Testis (tissue), 3 donors: ENCODE results near the gene OTOP3. TPM values are rescaled to one million over a fixed set of nuclear protein-coding genes. Genes with fewer than 3 reads are reported as not detected.

Experiments used
- DNase-seq: peaks from one replicate; pipeline ENCODE4 v3.0.0-alpha.2; 2019
- H3K27ac ChIP-seq, 2 donors: fragments of 200-600 bp; sonication (generic); one replicate each; pipeline ENCODE4 v1.5.1; 2019
- H3K27me3 ChIP-seq: fragments of 200-600 bp; sonication (generic); one replicate; pipeline ENCODE4 v1.5.1; 2019
- H3K36me3 ChIP-seq: fragments of 200-600 bp; sonication (generic); one replicate; pipeline ENCODE4 v1.5.1; 2017; ENCODE audit warnings: low read depth; ENCODE audit errors: missing control alignments
- H3K4me1 ChIP-seq: fragments of 200-600 bp; sonication (generic); one replicate; pipeline ENCODE4 v1.5.1; 2019
- H3K4me3 ChIP-seq, 2 donors: fragments of 200-600 bp; sonication (generic); one replicate each; pipeline ENCODE4 v1.5.1; 2017 to 2019
- H3K9me3 ChIP-seq: fragments of 200-600 bp; sonication (generic); one replicate; pipeline ENCODE4 v1.5.1; 2017
- POLR2A ChIP-seq: fragments of 450-650 bp; IDR thresholded peaks from one replicate; pipeline ENCODE4 v1.6.1; 2017; ENCODE audit warnings: antibody characterized with exemption, mild to moderate bottlenecking, moderate library complexity
- WGBS, 2 donors: methylation state at CpG; one replicate each; pipeline ENCODE4 v1.1.5; 2018; 5-methylcytosine and 5-hydroxymethylcytosine counted together
- intact Hi-C: fragments of 100-400 bp; cut with DNase I; formaldehyde crosslinking; loops from one replicate; pipeline ENCODE4 v1.15.1; 2023; ENCODE audit warnings: low total_unique reads
- polyA plus RNA-seq: library from polyadenylated mRNA; stranded (reverse); fragments of 350-450 nt; fragmentation: Illumina TruSeq; extraction: RNeasy Lipid Tissue Mini Kit (QIAGEN cat#74804); gene quantifications from one replicate; pipeline ENCODE4 v1.2.3, GENCODE V29; 2014; ENCODE audit warnings: low read depth, low replicate concordance; ENCODE audit not compliant: insufficient read depth
- total RNA-seq, 2 donors: library from RNA; depleted of rRNA; stranded (reverse); fragments of >200 nt; gene quantifications; one replicate each; pipeline ENCODE4 v1.2.3, GENCODE V29; 2016
- TF ChIP-seq, protein P1 (sequence below), 3 experiments: fragments of 450-650 bp in 2 of 3; fragments of 200-600 bp in 1 of 3; sonication (generic) in 1 of 3; IDR thresholded peaks; one replicate each; pipeline ENCODE4 v1.5.1; 2016 to 2019; ENCODE audit warnings: antibody characterized with exemption in 3 of 3, mild to moderate bottlenecking in 2 of 3, moderate library complexity in 1 of 3

The OTOP3 gene
- total and polyA plus RNA-seq, 3 donors from 2014 or later, result 0.12 TPM; not detected in 2

DNA sequence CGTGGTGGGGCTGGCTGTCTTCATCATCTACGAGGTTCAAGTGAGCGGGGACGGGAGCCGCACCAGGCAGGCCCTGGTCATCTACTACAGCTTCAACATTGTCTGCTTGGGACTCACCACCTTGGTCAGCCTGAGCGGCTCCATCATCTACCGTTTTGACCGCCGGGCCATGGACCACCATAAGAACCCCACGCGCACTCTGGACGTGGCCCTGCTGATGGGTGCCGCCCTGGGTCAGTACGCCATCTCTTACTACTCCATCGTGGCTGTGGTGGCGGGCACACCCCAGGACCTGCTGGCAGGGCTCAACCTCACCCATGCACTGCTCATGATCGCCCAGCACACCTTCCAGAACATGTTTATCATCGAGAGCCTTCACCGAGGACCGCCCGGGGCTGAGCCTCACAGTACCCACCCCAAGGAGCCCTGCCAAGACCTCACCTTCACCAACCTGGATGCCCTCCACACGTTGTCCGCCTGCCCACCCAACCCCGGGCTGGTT lies 5.1 kb upstream of the OTOP3 start:
- no peak for TF ChIP-seq POLR2A
- TF ChIP-seq, protein P1, sequence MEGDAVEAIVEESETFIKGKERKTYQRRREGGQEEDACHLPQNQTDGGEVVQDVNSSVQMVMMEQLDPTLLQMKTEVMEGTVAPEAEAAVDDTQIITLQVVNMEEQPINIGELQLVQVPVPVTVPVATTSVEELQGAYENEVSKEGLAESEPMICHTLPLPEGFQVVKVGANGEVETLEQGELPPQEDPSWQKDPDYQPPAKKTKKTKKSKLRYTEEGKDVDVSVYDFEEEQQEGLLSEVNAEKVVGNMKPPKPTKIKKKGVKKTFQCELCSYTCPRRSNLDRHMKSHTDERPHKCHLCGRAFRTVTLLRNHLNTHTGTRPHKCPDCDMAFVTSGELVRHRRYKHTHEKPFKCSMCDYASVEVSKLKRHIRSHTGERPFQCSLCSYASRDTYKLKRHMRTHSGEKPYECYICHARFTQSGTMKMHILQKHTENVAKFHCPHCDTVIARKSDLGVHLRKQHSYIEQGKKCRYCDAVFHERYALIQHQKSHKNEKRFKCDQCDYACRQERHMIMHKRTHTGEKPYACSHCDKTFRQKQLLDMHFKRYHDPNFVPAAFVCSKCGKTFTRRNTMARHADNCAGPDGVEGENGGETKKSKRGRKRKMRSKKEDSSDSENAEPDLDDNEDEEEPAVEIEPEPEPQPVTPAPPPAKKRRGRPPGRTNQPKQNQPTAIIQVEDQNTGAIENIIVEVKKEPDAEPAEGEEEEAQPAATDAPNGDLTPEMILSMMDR (IDR thresholded peaks at IDR 0.05), result no peak
- no peaks in the 10 kb centered on the region for H3K9me3 ChIP-seq
- H3K4me3 ChIP-seq, result no peak overlapping the region
- intact Hi-C loops, result no loop called here
- H3K4me1 ChIP-seq, result no peaks in the 10 kb centered on the region
- no peaks in the 10 kb centered on the region for H3K27me3 ChIP-seq
- 92 to 96% methylated on average over 18 to 24 of the region's 24 CpGs for WGBS, 2 donors
- H3K27ac ChIP-seq, result no peak overlapping the region
- no peak for DNase-seq
- H3K36me3 ChIP-seq, result no peaks in the 10 kb centered on the region

DNA sequence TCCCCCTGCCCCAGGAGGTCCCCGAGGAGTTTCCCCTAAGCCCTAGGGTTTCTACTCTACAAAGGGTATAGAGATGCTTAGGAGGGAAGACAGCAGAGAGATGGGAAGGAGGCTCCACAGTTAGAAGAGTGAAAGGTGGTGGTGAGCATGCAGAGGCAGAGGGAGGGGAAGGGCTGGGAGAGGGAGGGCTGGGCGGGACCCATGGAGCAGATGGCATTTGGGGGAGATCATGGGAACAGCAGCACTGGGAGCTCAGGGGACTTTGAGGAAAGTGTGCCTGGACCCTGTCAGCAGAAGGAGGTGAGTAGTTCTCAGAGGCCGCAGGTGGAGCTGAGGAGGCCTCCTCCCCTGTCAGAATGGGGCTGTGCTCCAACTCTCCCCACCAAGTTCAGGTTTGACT lies 650 bp upstream of the OTOP3 start:
- 43 to 73% methylated on average over 2 to 3 of the region's 3 CpGs for WGBS, 2 donors
- no peak for TF ChIP-seq POLR2A
- TF ChIP-seq, protein P1 (IDR thresholded peaks at IDR 0.05), result no peak
- H3K4me1 ChIP-seq, result no peaks in the 10 kb centered on the region
- no peak for DNase-seq
- no peaks in the 10 kb centered on the region for H3K27me3 ChIP-seq
- no peak overlapping the region for H3K4me3 ChIP-seq
- no peaks in the 10 kb centered on the region for H3K9me3 ChIP-seq
- H3K36me3 ChIP-seq, result no peaks in the 10 kb centered on the region
- no peak overlapping the region for H3K27ac ChIP-seq
- intact Hi-C loops, result no loop called here

DNA sequence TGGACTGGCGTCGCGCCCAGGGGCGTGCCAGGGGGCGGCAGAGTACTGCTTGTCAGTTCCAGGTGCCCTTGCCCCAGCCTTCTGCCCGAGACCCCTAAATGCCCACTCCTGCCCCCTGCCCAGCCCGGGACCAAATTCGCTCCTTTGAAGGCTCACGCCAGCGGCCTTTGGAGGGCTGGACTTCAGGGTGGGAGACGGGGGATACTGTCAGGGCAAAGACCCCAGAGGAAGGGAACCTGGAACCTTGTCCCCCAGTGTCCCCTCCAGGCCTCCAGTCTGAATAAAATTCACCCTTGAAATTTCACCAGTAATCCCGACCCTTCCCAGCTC lies 737 bp downstream of the OTOP3 start:
- Histone ChIP-seq H3K9me3 (no peaks in the 10 kb centered on the region), H3K27me3 (no peaks in the 10 kb centered on the region), H3K36me3 (no peaks in the 10 kb centered on the region), H3K27ac (no peak overlapping the region), H3K4me1 (no peaks in the 10 kb centered on the region), H3K4me3 (no peak overlapping the region)
- intact Hi-C loops, result no loop called here
- 14 to 23% methylated on average over 6 to 11 of the region's 12 CpGs for WGBS, 2 donors
- DNase-seq, result no peak
- no peak for TF ChIP-seq POLR2A
- TF ChIP-seq, protein P1 (IDR thresholded peaks at IDR 0.05), result no peak

DNA sequence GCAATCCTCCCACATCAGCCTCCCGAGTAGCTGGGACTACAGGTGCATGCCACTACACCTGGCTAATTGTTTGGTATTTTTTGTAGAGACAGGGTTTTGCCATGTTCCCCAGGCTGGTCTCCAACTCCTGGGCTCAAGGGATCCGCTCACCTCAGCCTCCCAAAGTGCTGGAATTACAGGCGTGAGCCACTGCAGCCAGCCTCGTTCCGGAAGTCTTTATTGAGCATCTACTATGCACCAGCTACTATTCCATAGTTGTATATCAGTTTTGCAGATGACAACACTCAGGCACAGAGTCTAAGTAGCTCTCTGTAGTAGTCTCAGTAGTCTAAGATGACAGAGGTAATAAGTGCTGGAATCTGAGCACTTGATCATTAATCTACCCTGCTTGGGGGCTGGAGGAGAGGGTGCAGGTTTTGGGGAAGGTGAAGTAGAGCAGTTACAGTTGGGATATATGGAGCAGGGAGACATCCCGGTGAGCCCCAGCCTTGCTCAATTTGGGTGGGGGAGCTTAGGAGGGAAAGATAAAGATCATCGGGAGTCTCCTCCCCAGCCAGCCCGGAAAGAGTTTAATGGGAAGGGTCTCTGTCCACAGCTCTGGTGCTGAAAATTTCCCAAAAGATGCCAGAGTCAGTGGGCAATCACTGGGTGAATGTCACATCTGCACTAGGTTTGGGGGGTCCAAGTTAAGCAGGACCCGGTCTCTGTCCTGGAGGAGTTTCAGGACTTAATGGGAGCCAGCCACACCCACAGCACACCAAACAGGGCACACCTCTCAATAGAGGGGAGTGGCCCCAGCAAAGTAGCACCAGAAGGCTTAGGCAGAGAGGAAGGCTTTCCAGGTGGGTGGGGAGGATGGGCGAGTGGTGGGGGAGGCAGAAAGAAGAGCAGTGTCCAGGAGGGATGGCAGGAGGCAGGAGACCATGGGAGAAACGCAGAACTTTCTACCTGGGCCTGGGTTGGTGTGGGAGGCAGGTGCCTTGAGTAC lies 1.7 kb downstream of the OTOP3 start:
- no peak for TF ChIP-seq POLR2A
- TF ChIP-seq, protein P1 (IDR thresholded peaks at IDR 0.05), result no peak
- intact Hi-C loops, result no loop called here
- DNase-seq, result no peak
- Histone ChIP-seq H3K36me3 (no peaks in the 10 kb centered on the region), H3K4me3 (no peak overlapping the region), H3K27ac (no peak overlapping the region), H3K4me1 (no peaks in the 10 kb centered on the region), H3K27me3 (no peaks in the 10 kb centered on the region), H3K9me3 (no peaks in the 10 kb centered on the region)
- whole genome bisulfite sequencing, 2 donors, result 42 to 48% methylated on average over 11 of the region's 11 CpGs
